Osteocyte (in vitro differentiated cells): ENCODE data around the gene WBP4. TPM values are rescaled to one million over a fixed set of nuclear protein-coding genes. Genes with fewer than 3 reads are reported as not detected.

Experiments used
- DNase-seq: peaks from one replicate; pipeline ENCODE4 v3.0.0; 2021; ENCODE audit warnings: mixed read lengths; ENCODE audit not compliant: unreplicated experiment; ENCODE audit errors: extremely low spot score
- H3K27ac Mint-ChIP-seq: one replicate; pipeline ENCODE4 v1.8.0; 2021; ENCODE audit warnings: mild to moderate bottlenecking, mixed read lengths; ENCODE audit not compliant: unreplicated experiment
- H3K27me3 Mint-ChIP-seq: one replicate; pipeline ENCODE4 v1.8.0; 2021; ENCODE audit warnings: mixed read lengths; ENCODE audit not compliant: unreplicated experiment
- H3K36me3 Mint-ChIP-seq: one replicate; pipeline ENCODE4 v1.8.0; 2021; ENCODE audit warnings: mixed read lengths; ENCODE audit not compliant: unreplicated experiment
- H3K4me1 Mint-ChIP-seq: one replicate; pipeline ENCODE4 v1.8.0; 2021; ENCODE audit warnings: mixed read lengths; ENCODE audit not compliant: unreplicated experiment
- H3K4me3 Mint-ChIP-seq: one replicate; pipeline ENCODE4 v1.8.0; 2021; ENCODE audit warnings: mild to moderate bottlenecking, moderate library complexity, mixed read lengths; ENCODE audit not compliant: unreplicated experiment
- H3K9me3 Mint-ChIP-seq: one replicate; pipeline ENCODE4 v1.8.0; 2021; ENCODE audit warnings: mixed read lengths; ENCODE audit not compliant: unreplicated experiment
- total RNA-seq: library from RNA; stranded (reverse); gene quantifications from 2 replicates; pipeline ENCODE4 v1.2.1, GENCODE V29; 2021
- TF ChIP-seq, protein P1 (sequence below): fragments of 200-600 bp; sonication (generic); IDR thresholded peaks from 2 replicates; pipeline ENCODE4 v1.5.0; 2021; ENCODE audit warnings: antibody characterized with exemption, mild to moderate bottlenecking, moderate library complexity

Gene WBP4
- total RNA-seq, 1 donor from 2014 or later: 6.9 TPM

DNA sequence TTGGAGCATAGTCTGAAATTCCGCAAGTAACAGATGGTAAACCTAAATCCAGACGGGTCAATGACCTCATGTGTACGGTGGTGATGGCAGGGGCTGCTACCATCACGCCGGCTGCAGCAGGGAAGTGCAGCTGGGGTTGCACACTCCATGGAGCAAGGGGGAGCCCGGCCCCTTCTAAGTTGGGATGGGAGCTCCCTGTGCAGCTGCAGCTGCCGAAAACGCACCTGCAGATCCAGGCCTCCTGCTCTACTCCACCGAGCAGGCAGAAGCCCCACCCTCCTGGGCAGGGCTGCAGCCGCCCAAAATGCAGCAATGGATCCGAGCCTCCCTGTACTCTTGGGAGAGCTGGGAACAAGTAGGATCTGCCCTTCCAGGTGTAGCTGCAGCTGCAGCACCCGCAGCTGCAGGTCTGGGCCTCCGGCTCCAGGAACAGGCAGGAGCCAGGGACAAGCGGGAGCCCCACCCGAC lies 45.8 kb downstream of the WBP4 start:
- TF ChIP-seq, protein P1, sequence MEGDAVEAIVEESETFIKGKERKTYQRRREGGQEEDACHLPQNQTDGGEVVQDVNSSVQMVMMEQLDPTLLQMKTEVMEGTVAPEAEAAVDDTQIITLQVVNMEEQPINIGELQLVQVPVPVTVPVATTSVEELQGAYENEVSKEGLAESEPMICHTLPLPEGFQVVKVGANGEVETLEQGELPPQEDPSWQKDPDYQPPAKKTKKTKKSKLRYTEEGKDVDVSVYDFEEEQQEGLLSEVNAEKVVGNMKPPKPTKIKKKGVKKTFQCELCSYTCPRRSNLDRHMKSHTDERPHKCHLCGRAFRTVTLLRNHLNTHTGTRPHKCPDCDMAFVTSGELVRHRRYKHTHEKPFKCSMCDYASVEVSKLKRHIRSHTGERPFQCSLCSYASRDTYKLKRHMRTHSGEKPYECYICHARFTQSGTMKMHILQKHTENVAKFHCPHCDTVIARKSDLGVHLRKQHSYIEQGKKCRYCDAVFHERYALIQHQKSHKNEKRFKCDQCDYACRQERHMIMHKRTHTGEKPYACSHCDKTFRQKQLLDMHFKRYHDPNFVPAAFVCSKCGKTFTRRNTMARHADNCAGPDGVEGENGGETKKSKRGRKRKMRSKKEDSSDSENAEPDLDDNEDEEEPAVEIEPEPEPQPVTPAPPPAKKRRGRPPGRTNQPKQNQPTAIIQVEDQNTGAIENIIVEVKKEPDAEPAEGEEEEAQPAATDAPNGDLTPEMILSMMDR: no peak
- H3K36me3 Mint-ChIP-seq: no peaks in the 10 kb centered on the region
- no peaks in the 10 kb centered on the region for H3K9me3 Mint-ChIP-seq
- H3K4me3 Mint-ChIP-seq: no peak overlapping the region
- no peaks in the 10 kb centered on the region for H3K4me1 Mint-ChIP-seq
- no peak overlapping the region for H3K27ac Mint-ChIP-seq
- DNase-seq: no peak
- H3K27me3 Mint-ChIP-seq: no peaks in the 10 kb centered on the region

DNA sequence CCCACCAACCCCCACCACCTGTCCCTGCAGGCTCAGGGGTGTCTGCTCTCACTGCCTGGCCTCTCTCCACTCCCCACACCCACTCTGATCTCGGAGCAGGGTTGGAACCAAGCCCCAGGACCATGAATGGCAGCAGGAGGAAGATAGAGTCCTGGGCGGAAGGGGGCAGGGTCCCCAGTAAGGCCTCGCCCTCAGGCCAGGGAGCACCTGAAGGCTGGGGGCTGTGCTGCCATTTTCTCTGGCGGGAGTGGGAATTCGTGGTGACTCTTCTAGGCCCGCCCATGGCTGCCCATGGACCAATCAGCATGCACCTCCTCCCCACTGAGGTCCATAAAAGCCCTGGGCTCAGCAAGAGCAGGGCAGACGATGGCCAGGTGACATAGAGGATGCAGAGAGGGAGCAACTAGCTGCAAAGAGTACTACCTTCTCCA lies 46.3 kb downstream of the WBP4 start:
- no peak overlapping the region for H3K27ac Mint-ChIP-seq
- no peak overlapping the region for H3K4me3 Mint-ChIP-seq
- TF ChIP-seq, protein P1: no peak
- no peak for DNase-seq
- H3K4me1 Mint-ChIP-seq: no peaks in the 10 kb centered on the region
- no peaks in the 10 kb centered on the region for H3K36me3 Mint-ChIP-seq
- H3K27me3 Mint-ChIP-seq: no peaks in the 10 kb centered on the region
- no peaks in the 10 kb centered on the region for H3K9me3 Mint-ChIP-seq

DNA sequence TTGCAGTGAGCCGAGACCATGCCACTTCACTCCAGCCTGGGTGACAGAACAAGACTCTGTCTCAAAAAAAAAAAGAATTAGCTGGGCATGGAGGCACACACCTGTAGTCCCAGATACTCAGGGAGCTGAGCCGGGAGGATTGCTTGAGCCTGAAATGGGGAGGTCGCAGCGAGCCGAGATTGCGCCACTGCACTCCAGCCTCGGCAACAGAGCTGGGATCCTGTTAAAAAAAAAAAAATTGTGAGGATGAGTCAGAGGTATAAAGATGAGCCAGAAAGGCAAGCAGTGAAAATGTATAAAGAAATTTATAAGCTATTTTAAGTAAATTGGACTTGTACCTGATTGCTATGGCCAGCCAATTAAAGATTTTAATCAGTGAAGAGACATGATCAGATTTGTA lies 50.1 kb downstream of the WBP4 start:
- DNase-seq: no peak
- no peak overlapping the region for H3K4me3 Mint-ChIP-seq
- H3K4me1 Mint-ChIP-seq: no peaks in the 10 kb centered on the region
- TF ChIP-seq, protein P1: no peak
- no peaks in the 10 kb centered on the region for H3K9me3 Mint-ChIP-seq
- no peaks in the 10 kb centered on the region for H3K36me3 Mint-ChIP-seq
- H3K27me3 Mint-ChIP-seq: no peaks in the 10 kb centered on the region
- no peak overlapping the region for H3K27ac Mint-ChIP-seq

DNA sequence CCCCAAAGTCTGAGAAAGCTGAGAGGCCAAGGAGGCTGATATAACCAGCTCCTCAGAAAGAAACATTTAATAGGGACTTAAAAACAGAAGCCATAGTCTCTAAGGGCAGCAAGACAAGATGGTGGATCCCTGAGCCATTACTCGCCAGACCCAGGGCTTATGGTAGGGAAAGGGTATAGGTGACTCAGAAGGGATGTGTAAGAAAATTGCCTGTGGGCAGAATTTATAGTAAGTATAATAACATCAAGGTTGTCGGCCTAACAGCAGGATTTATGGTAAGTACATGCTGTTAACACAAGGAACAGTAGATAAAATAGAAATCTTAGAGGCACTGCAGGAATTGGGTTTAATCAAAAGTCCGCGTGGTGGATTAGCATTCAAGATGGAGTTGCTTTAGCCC lies 56.6 kb downstream of the WBP4 start:
- Mint-ChIP-seq H3K4me3 (no peak overlapping the region), H3K4me1 (no peaks in the 10 kb centered on the region), H3K27me3 (no peaks in the 10 kb centered on the region), H3K27ac (no peak overlapping the region), H3K9me3 (no peaks in the 10 kb centered on the region), H3K36me3 (no peaks in the 10 kb centered on the region)
- DNase-seq: no peak
- TF ChIP-seq, protein P1: no peak

DNA sequence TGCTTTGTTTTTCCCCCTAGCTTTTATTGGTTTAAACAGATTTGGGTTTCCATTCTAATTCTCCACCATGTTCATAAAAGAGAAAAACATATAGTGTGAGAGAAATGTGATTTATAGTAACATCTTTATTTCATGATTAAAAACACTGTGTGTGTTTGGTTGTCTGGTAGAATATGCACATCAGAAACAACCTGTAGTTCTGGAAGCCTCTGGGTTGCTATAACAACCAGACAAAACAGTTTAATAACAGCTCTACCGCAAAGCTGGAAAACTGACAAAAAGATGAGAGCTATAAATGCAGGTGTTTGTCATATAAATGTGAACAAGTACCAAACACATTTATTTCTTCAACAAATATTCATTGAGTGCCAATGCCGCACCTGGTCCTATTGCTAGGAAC lies 61.5 kb downstream of the WBP4 start:
- Mint-ChIP-seq H3K9me3 (no peaks in the 10 kb centered on the region), H3K4me3 (no peak overlapping the region), H3K36me3 (peaks cover 4% of the 10 kb centered on the region), H3K27ac (no peak overlapping the region), H3K27me3 (no peaks in the 10 kb centered on the region), H3K4me1 (no peaks in the 10 kb centered on the region)
- TF ChIP-seq, protein P1: no peak
- no peak for DNase-seq
